K562 (cell line): Measurements from ENCODE around the gene TAF11. TPM values are rescaled to one million over a fixed set of nuclear protein-coding genes. Genes with fewer than 3 reads are reported as not detected.

ENCODE experiments used
- CREM ChIP-seq: IDR thresholded peaks from 2 replicates; pipeline ENCODE4 v1.6.1; 2014; ENCODE audit warnings: antibody characterized with exemption, low read depth
- CTBP1 ChIP-seq: fragments of 450-650 bp; IDR thresholded peaks from 2 replicates; pipeline ENCODE4 v1.6.1; 2016; ENCODE audit warnings: borderline replicate concordance
- FOXK1 ChIP-seq: sonication (generic); formaldehyde crosslinking; IDR thresholded peaks from 2 replicates; pipeline ENCODE4 v1.8.0; 2022; ENCODE audit warnings: missing genetic modification reagents, mild to moderate bottlenecking, borderline replicate concordance
- FOXP1 ChIP-seq: sonication (generic); formaldehyde crosslinking; IDR thresholded peaks from 2 replicates; pipeline ENCODE4 v1.8.0; 2022; ENCODE audit warnings: mild to moderate bottlenecking, missing genetic modification reagents
- GATAD2B ChIP-seq: fragments of 450-650 bp; IDR thresholded peaks from 2 replicates; pipeline ENCODE4 v1.6.1; 2017; ENCODE audit warnings: mild to moderate bottlenecking, borderline replicate concordance
- MGA ChIP-seq: fragments of 450-650 bp; IDR thresholded peaks from 2 replicates; pipeline ENCODE4 v1.6.1; 2016; ENCODE audit warnings: mild to moderate bottlenecking, moderate library complexity
- NR2C1 ChIP-seq, 2 experiments: fragments of 450-650 bp; IDR thresholded peaks; 2 replicates each; pipeline ENCODE4 v1.6.1; 2017; ENCODE audit warnings: mild to moderate bottlenecking in 2 of 2, antibody characterized with exemption in 1 of 2, inconsistent platforms in 1 of 2, missing compliant biosample characterization in 1 of 2, missing genetic modification characterization in 1 of 2
- SFPQ ChIP-seq: fragments of 200-400 bp; formaldehyde crosslinking; IDR thresholded peaks from 2 replicates; pipeline ENCODE4 v1.6.1; 2017; ENCODE audit warnings: mild to moderate bottlenecking, low read depth, low read length, moderate library complexity
- SMAD3 ChIP-seq: fragments of 450-650 bp; formaldehyde crosslinking; conservative IDR thresholded peaks from 2 replicates; pipeline ENCODE4 v1.4.0; 2020; ENCODE audit warnings: mild to moderate bottlenecking
- SMARCA5 ChIP-seq: fragments of 450-650 bp; IDR thresholded peaks from 2 replicates; pipeline ENCODE4 v1.6.1; 2016
- XRCC4 ChIP-seq: IDR thresholded peaks from one replicate; pipeline ENCODE4 v1.6.1; 2011; ENCODE audit not compliant: insufficient read depth, insufficient read length; ENCODE audit errors: extremely low read depth
- ZBED1 ChIP-seq: IDR thresholded peaks from 2 replicates; pipeline ENCODE4 v1.6.1; 2014
- ZNF143 ChIP-seq: sonication (generic); formaldehyde crosslinking; IDR thresholded peaks from 2 replicates; pipeline ENCODE4 v1.9.0; 2022; ENCODE audit warnings: mild to moderate bottlenecking, missing genetic modification reagents
- ZNF511 ChIP-seq: sonication (generic); formaldehyde crosslinking; IDR thresholded peaks from 2 replicates; pipeline ENCODE4 v1.8.0; 2022; ENCODE audit warnings: mild to moderate bottlenecking, missing genetic modification reagents
- polyA plus RNA-seq, 8 experiments: library from polyadenylated mRNA; depleted of rRNA in 4 of 8; stranded (reverse) in 5 of 8; unstranded in 3 of 8; fragments of >200 nt; fragmentation: Nextera tagmentation in 2 of 8; fragmentation: Illumina TruSeq in 1 of 8; extraction: Ambion mirVana in 2 of 8; extraction: Trizol in 1 of 8; gene quantifications; 2 replicates each; pipeline versions ENCODE4 v1.2.1 to v1.2.3, GENCODE V29; 2011 to 2014; ENCODE audit warnings: inconsistent platforms in 1 of 8, missing spikeins in 1 of 8
- total RNA-seq, 7 experiments: library from RNA; depleted of rRNA in 6 of 7; stranded (reverse); fragments of >200 nt in 6 of 7; fragmentation: Illumina TruSeq in 2 of 7; extraction: Trizol in 2 of 7; gene quantifications; 2 replicates each; pipeline versions ENCODE4 v1.2.1 to v1.2.3, GENCODE V29; 2011 to 2021; ENCODE audit warnings: low replicate concordance in 1 of 7

The TAF11 gene
- total and polyA plus RNA-seq, 9 of the 15 experiments (the other 6 are each of a cell fraction or from before 2014, with no cell fraction given) = 40.9 to 91.9 (median 71.9) TPM

GRCh38 chr6:34888874-34889555, 1.2 kb upstream of the TAF11 start, which contains the start of gene ANKS1A (continued):
- TF ChIP-seq MGA (no peak), ZNF143 (0 out of 2 replicates have a peak, but pooled peaks have one; percentile 32), CTBP1 (peak; percentile 93), FOXP1 (CRISPR knock-in tag) (no peak), GATAD2B (peak; percentile 68), FOXK1 (CRISPR knock-in tag) (peak; percentile 65; the same call in 1 of the 2 replicates), SMAD3 (no peak), SFPQ (no peak), ZBED1 (no peak), NR2C1 (IDR thresholded peaks at IDR 0.05) (no peak), NR2C1 (tag; IDR thresholded peaks at IDR 0.05) (no peak), CREM (peak; percentile 98), SMARCA5 (no peak), ZNF511 (CRISPR knock-in tag) (no peak; the same call in 1 of the 2 replicates), XRCC4 (no peak)
